IMR-90 (cell line): ENCODE results near the gene LAMA4. TPM values are rescaled to one million over a fixed set of nuclear protein-coding genes. Genes with fewer than 3 reads are reported as not detected.
A peak's percentile ranks its signal among the peaks of the same experiment; 100 is the strongest.

ENCODE experiments used
- ATAC-seq: fragments of 200-7000 bp; cut with Tn5 transposase; 2 replicates; pipeline ENCODE4 v1.9.1; 2020; ENCODE audit warnings: low read depth, mild to moderate bottlenecking, moderate library complexity
- BruUV-seq: library from RNA; stranded (reverse); fragments of 400-500 nt; replicated peaks from 2 replicates; lab custom pipeline; 2021; lab: Mats Ljungman, UMichigan
- CTCF ChIA-PET: fragments of 300-600 bp; formaldehyde crosslinking; extraction: SDS; loops from one replicate; lab custom pipeline; 2021; ENCODE audit warnings: antibody characterized with exemption; lab: Yijun Ruan, JAX
- POLR2A ChIA-PET: fragments of 300-600 bp; sonication (Branson Sonifier 250); formaldehyde crosslinking; loops from one replicate; lab custom pipeline; 2022; ENCODE audit warnings: antibody characterized with exemption; ENCODE audit not compliant: unreplicated experiment; lab: Charles Lee
- DNase-seq: peaks from one replicate; pipeline ENCODE4 v3.0.0; 2013
- H2AFZ ChIP-seq: replicated peaks from 2 replicates; pipeline ENCODE3; 2013; ENCODE audit warnings: low read length, mild to moderate bottlenecking; ENCODE audit not compliant: poor library complexity
- H2AK5ac ChIP-seq: 2 replicates; pipeline ENCODE4 v1.6.1; 2013; ENCODE audit warnings: low read depth, low read length, inconsistent platforms
- H2AK9ac ChIP-seq: replicated peaks from 2 replicates; pipeline ENCODE3; 2013; ENCODE audit warnings: mild to moderate bottlenecking, low read depth, low read length, moderate library complexity; ENCODE audit not compliant: poor library complexity
- H2BK120ac ChIP-seq: 2 replicates; pipeline ENCODE4 v1.6.1; 2013; ENCODE audit warnings: low read depth, low read length, inconsistent platforms
- H2BK15ac ChIP-seq: 3 replicates; pipeline ENCODE4 v1.6.1; 2013; ENCODE audit warnings: low read depth, low read length, inconsistent platforms
- H2BK20ac ChIP-seq: 2 replicates; pipeline ENCODE4 v1.6.1; 2013; ENCODE audit warnings: low read depth, mild to moderate bottlenecking, inconsistent platforms, low read length, moderate library complexity
- H2BK5ac ChIP-seq: 2 replicates; pipeline ENCODE4 v1.6.1; 2013; ENCODE audit warnings: mild to moderate bottlenecking, low read depth, low read length, inconsistent platforms; ENCODE audit not compliant: poor library complexity, severe bottlenecking
- H3K14ac ChIP-seq: replicated peaks from 2 replicates; pipeline ENCODE4 v1.6.1; 2013; ENCODE audit warnings: low read depth, low read length, inconsistent platforms
- H3K18ac ChIP-seq: 2 replicates; pipeline ENCODE4 v1.6.1; 2013; ENCODE audit warnings: low read depth, low read length, control low read depth
- H3K23ac ChIP-seq: 2 replicates; pipeline ENCODE4 v1.6.1; 2013; ENCODE audit warnings: low read depth, low read length, inconsistent platforms
- H3K27ac ChIP-seq: 2 replicates; pipeline ENCODE4 v1.5.1; 2013; ENCODE audit warnings: mild to moderate bottlenecking, control low read depth, low read length; ENCODE audit not compliant: insufficient read depth
- H3K27me3 ChIP-seq: 2 replicates; pipeline ENCODE4 v1.6.1; 2013; ENCODE audit warnings: low read length; ENCODE audit not compliant: control insufficient read depth, insufficient read depth
- H3K36me3 ChIP-seq: 2 replicates; pipeline ENCODE4 v1.6.1; 2013; ENCODE audit warnings: low read length, mixed read lengths; ENCODE audit not compliant: control insufficient read depth, insufficient read depth
- H3K4ac ChIP-seq: 2 replicates; pipeline ENCODE4 v1.6.1; 2013; ENCODE audit warnings: low read depth, low read length, inconsistent platforms
- H3K4me1 ChIP-seq: 2 replicates; pipeline ENCODE4 v1.6.1; 2013; ENCODE audit warnings: low read length, mixed read lengths; ENCODE audit not compliant: control insufficient read depth, insufficient read depth
- H3K4me2 ChIP-seq: 2 replicates; pipeline ENCODE4 v1.6.1; 2013; ENCODE audit warnings: low read depth, mild to moderate bottlenecking, control low read depth, low read length, moderate library complexity
- H3K4me3 ChIP-seq: 2 replicates; pipeline ENCODE4 v1.5.1; 2013; ENCODE audit warnings: low read depth, mild to moderate bottlenecking, control low read depth, low read length, moderate library complexity; ENCODE audit not compliant: insufficient read depth
- H3K56ac ChIP-seq: 2 replicates; pipeline ENCODE4 v1.6.1; 2013; ENCODE audit warnings: low read length, inconsistent platforms; ENCODE audit not compliant: insufficient read depth; ENCODE audit errors: extremely low read depth
- H3K79me1 ChIP-seq, 2 experiments: 2 replicates each; pipeline ENCODE4 v1.6.1; 2013; ENCODE audit warnings: low read length in 2 of 2, inconsistent platforms in 1 of 2, low read depth in 1 of 2
- H3K9ac ChIP-seq: 2 replicates; pipeline ENCODE4 v1.6.1; 2013; ENCODE audit warnings: low read depth, low read length, control low read depth
- H3K9me1 ChIP-seq: 2 replicates; pipeline ENCODE4 v1.6.1; 2013; ENCODE audit warnings: low read length, inconsistent platforms; ENCODE audit not compliant: insufficient read depth
- H3K9me3 ChIP-seq: 2 replicates; pipeline ENCODE4 v1.6.1; 2013; ENCODE audit warnings: low read length; ENCODE audit not compliant: control insufficient read depth, insufficient read depth
- H4K20me1 ChIP-seq: 2 replicates; pipeline ENCODE4 v1.6.1; 2013; ENCODE audit warnings: low read length, inconsistent platforms; ENCODE audit not compliant: insufficient read depth
- H4K5ac ChIP-seq: 2 replicates; pipeline ENCODE4 v1.6.1; 2013; ENCODE audit warnings: mild to moderate bottlenecking, low read depth, low read length, control low read depth
- H4K8ac ChIP-seq, 2 experiments: 2 replicates each; pipeline ENCODE4 v1.6.1; 2013; ENCODE audit warnings: low read depth in 2 of 2, low read length in 2 of 2, control low read depth in 1 of 2, inconsistent platforms in 1 of 2
- H4K91ac ChIP-seq: 2 replicates; pipeline ENCODE4 v1.6.1; 2013; ENCODE audit warnings: low read depth, low read length, inconsistent platforms; ENCODE audit not compliant: insufficient read depth
- CEBPB ChIP-seq: IDR thresholded peaks from 2 replicates; pipeline ENCODE4 v1.6.1; 2012; ENCODE audit warnings: low read depth, low read length, improper control_type of control experiment
- CHD1 ChIP-seq: IDR thresholded peaks from 2 replicates; pipeline ENCODE4 v1.6.1; 2012; ENCODE audit warnings: low read depth, low read length, improper control_type of control experiment
- CTCF ChIP-seq: conservative IDR thresholded peaks from 2 replicates; pipeline ENCODE4 v1.5.1; 2012; ENCODE audit warnings: mild to moderate bottlenecking, low read depth, low read length, improper control_type of control experiment
- FOS ChIP-seq: fragments of 150-350 bp; IDR thresholded peaks from 2 replicates; pipeline ENCODE4 v1.6.1; 2016; ENCODE audit warnings: low read depth, low read length
- MAFK ChIP-seq: IDR thresholded peaks from 2 replicates; pipeline ENCODE4 v1.6.1; 2012; ENCODE audit warnings: low read depth, low read length, improper control_type of control experiment
- MAZ ChIP-seq: IDR thresholded peaks from 2 replicates; pipeline ENCODE4 v1.6.1; 2012; ENCODE audit warnings: low read depth, mild to moderate bottlenecking, low read length, improper control_type of control experiment, moderate library complexity, borderline replicate concordance
- MXI1 ChIP-seq: IDR thresholded peaks from 2 replicates; pipeline ENCODE4 v1.6.1; 2012; ENCODE audit warnings: low read depth, mild to moderate bottlenecking, low read length, moderate library complexity, borderline replicate concordance
- NFE2L2 ChIP-seq: fragments of 150-350 bp; IDR thresholded peaks from 2 replicates; pipeline ENCODE4 v1.6.1; 2016; ENCODE audit warnings: low read depth, mild to moderate bottlenecking, low read length
- POLR2A ChIP-seq: IDR thresholded peaks from 2 replicates; pipeline ENCODE4 v1.6.1; 2012; ENCODE audit warnings: mild to moderate bottlenecking, low read depth, low read length
- USF2 ChIP-seq: fragments of 150-350 bp; IDR thresholded peaks from 2 replicates; pipeline ENCODE4 v1.6.1; 2017; ENCODE audit warnings: mild to moderate bottlenecking, antibody characterized with exemption, low read length, low read depth
- WGBS, 2 experiments: methylation state at CpG; one replicate each; pipeline versions ENCODE4 v1.1.5 to v1.1.7; 2013; ENCODE audit warnings: missing lambda C conversion rate in 2 of 2; ENCODE audit not compliant: insufficient read length in 1 of 2; ENCODE audit errors: extremely low coverage in 2 of 2; 5-methylcytosine and 5-hydroxymethylcytosine counted together
- dilution Hi-C: fragments of 300-500 bp; cut with HindIII; formaldehyde crosslinking; loops from one replicate; pipeline ENCODE4 v1.14.3; 2018; ENCODE audit warnings: low sequenced_read_pairs; ENCODE audit not compliant: unreplicated experiment
- in situ Hi-C: fragments of 300-500 bp; cut with MboI; formaldehyde crosslinking; loops from 3 replicates; pipeline ENCODE4 v1.14.3; 2019; ENCODE audit warnings: low sequenced_read_pairs, inconsistent platforms, mixed read lengths
- intact Hi-C: fragments of 100-400 bp; cut with micrococcal nuclease; formaldehyde crosslinking; loops from 2 replicates; pipeline ENCODE4 v1.10.0; 2022
- polyA plus RNA-seq, 3 experiments: library from polyadenylated mRNA; depleted of rRNA; stranded (reverse); fragments of >200 nt; gene quantifications; 2 replicates each; pipeline ENCODE4 v1.2.3, GENCODE V29; 2012; ENCODE audit warnings: low replicate concordance in 1 of 3
- total RNA-seq: library from RNA; depleted of rRNA; stranded (reverse); fragments of >200 nt; gene quantifications from 2 replicates; pipeline ENCODE4 v1.2.3, GENCODE V29; 2012

LAMA4 gene
- total and polyA plus RNA-seq, 2 of the 4 experiments (the other 2 are of a cell fraction) = 33.9 to 35.8 TPM

- WGBS, 2 experiments = no CpG with 5 or more reads among the region's 4 CpGs
- peak overlapping the region; percentile 87; the same call in 1 of the 2 replicates for H3K27ac ChIP-seq
Observed at GRCh38 chr6:112289038-112289566, 34.7 kb upstream of the LAMA4 start.

More at GRCh38 chr6:112289038-112289566, 34.7 kb upstream of the LAMA4 start:
- H2BK20ac ChIP-seq = peak overlapping the region; percentile 45
- peak overlapping the region; percentile 49 for H3K9ac ChIP-seq
- H2BK5ac ChIP-seq = peak overlapping the region; percentile 79
- H3K79me1 ChIP-seq = no peaks in the 10 kb centered on the region
- no TSS peak for BruUV-seq
- no peak overlapping the region for H3K4me3 ChIP-seq
- no peaks in the 10 kb centered on the region for H3K27me3 ChIP-seq
- DNase-seq = peak; percentile 96
- peak overlapping the region; percentile 73 for H3K14ac ChIP-seq
- peak overlapping the region; percentile 70; the same call in 1 of the 2 replicates for H4K91ac ChIP-seq
- peak overlapping the region; percentile 48; the same call in 1 of the 2 replicates for H2AK5ac ChIP-seq
- ATAC-seq = peak; percentile 92
- intact Hi-C loops (no loop called here), dilution Hi-C loops (no loop called here), in situ Hi-C loops (no loop called here)
- H3K4ac ChIP-seq = peak overlapping the region; percentile 77
- CTCF ChIA-PET = interaction anchor here (0.9 to 1.4 kb wide), 3 partner anchors 8 to 40 kb away, joined by 3 read pairs; no protein-coding TSS in a partner anchor
- H2AK9ac ChIP-seq = no peak overlapping the region
- peak overlapping the region; percentile 74 for H4K5ac ChIP-seq
- peak overlapping the region; percentile 55; the same call in 1 of the 3 replicates for H2BK15ac ChIP-seq
- H3K18ac ChIP-seq = peak overlapping the region; percentile 83
- peaks cover 7% of the 10 kb centered on the region; the same call in 1 of the 2 replicates for H3K9me1 ChIP-seq
- H2BK120ac ChIP-seq = peak overlapping the region; percentile 74
- POLR2A ChIA-PET = interaction anchor here (0.7 kb wide), 2 partner anchors 9 to 35 kb away, joined by 3 to 4 read pairs; no protein-coding TSS in a partner anchor
- H3K36me3 ChIP-seq = no peaks in the 10 kb centered on the region
- H2AFZ ChIP-seq = peak overlapping the region; percentile 77
- H3K56ac ChIP-seq = peak overlapping the region; percentile 58; the same call in 1 of the 2 replicates
- no peaks in the 10 kb centered on the region for H3K9me3 ChIP-seq
- peak overlapping the region; percentile 76 to 84; a peak in 3 of 4 replicates for H4K8ac ChIP-seq
- H4K20me1 ChIP-seq = no peaks in the 10 kb centered on the region
- TF ChIP-seq CEBPB (peak; percentile 49; the same call in 1 of the 2 replicates), MAZ (peak; percentile 67; the same call in 1 of the 2 replicates), POLR2A (no peak), CHD1 (no peak), CTCF (no peak), FOS (no peak), USF2 (no peak), NFE2L2 (no peak), MXI1 (peak; percentile 13; the same call in 1 of the 2 replicates), MAFK (no peak)
- peak overlapping the region; percentile 7; the same call in 1 of the 2 replicates for H3K23ac ChIP-seq
- peaks cover 13% of the 10 kb centered on the region for H3K4me1 ChIP-seq
- peak overlapping the region; percentile 62 for H3K4me2 ChIP-seq
